ENCODE results near the gene C2CD5. TPM values are rescaled to one million over a fixed set of nuclear protein-coding genes. Genes with fewer than 3 reads are reported as not detected.
A peak's percentile ranks its signal among the peaks of the same experiment; 100 is the strongest.

The C2CD5 gene
- total and polyA plus RNA-seq, 10 donors = 21.2 to 76.3 (median 46.9) TPM

- DNase-seq = no peak
- H3K9me3 ChIP-seq = no peaks in the 10 kb centered on the region
- no peaks in the 10 kb centered on the region for H3K27me3 ChIP-seq (replicated peaks in 1 of 7)
- no peaks in the 10 kb centered on the region for H3K4me1 ChIP-seq
- no peak overlapping the region for H3K4me3 ChIP-seq
- intact Hi-C loops (cut with DNase I; ENCODE audit: low total_unique reads) = no loop called here
- H3K27ac ChIP-seq = no peak overlapping the region
- TF ChIP-seq CTCF (IDR thresholded peaks at IDR 0.05 in 8 of 11, conservative IDR thresholded peaks at IDR 0.05 in 3 of 11) (no peak), POLR2A (IDR thresholded peaks at IDR 0.05) (no peak), POLR2AphosphoS5 (IDR thresholded peaks at IDR 0.05) (no peak)
- 70 to 87% (median 74%) methylated on average over 4 of the region's 4 CpGs for WGBS, 5 donors
- no peaks in the 10 kb centered on the region for H3K36me3 ChIP-seq
These were observed 128.7 kb downstream of the C2CD5 start for GRCh38 chr12:22415342-22416309.

GRCh38 chr12:22414742-22415141 is 129.6 kb downstream of the C2CD5 start:
- H3K27ac ChIP-seq = no peak overlapping the region
- no peaks in the 10 kb centered on the region for H3K36me3 ChIP-seq
- DNase-seq = no peak
- no peaks in the 10 kb centered on the region for H3K4me1 ChIP-seq
- no peaks in the 10 kb centered on the region for H3K9me3 ChIP-seq
- TF ChIP-seq POLR2AphosphoS5 (IDR thresholded peaks at IDR 0.05) = no peak
- no peak for TF ChIP-seq POLR2A (IDR thresholded peaks at IDR 0.05)
- TF ChIP-seq CTCF (IDR thresholded peaks at IDR 0.05 in 8 of 11, conservative IDR thresholded peaks at IDR 0.05 in 3 of 11) = no peak
- no peaks in the 10 kb centered on the region for H3K27me3 ChIP-seq (replicated peaks in 1 of 7)
- WGBS, 5 donors = 78 to 90% (median 84%) methylated on average over 2 of the region's 2 CpGs
- intact Hi-C loops (cut with DNase I; ENCODE audit: low total_unique reads) = no loop called here
- no peak overlapping the region for H3K4me3 ChIP-seq

GRCh38 chr12:22413592-22413991 is 130.8 kb downstream of the C2CD5 start:
- WGBS, 5 donors = 83 to 91% (median 89%) methylated on average over 3 of the region's 3 CpGs
- intact Hi-C loops (cut with DNase I; ENCODE audit: low total_unique reads) = no loop called here
- TF ChIP-seq POLR2A (IDR thresholded peaks at IDR 0.05) (no peak), POLR2AphosphoS5 (IDR thresholded peaks at IDR 0.05) (no peak), CTCF (IDR thresholded peaks at IDR 0.05 in 8 of 11, conservative IDR thresholded peaks at IDR 0.05 in 3 of 11) (no peak)

GRCh38 chr12:22412581-22412980 is 131.8 kb downstream of the C2CD5 start:
- peaks cover 0 to 11% (median 0%) of the 10 kb centered on the region in 6 donors for H3K4me1 ChIP-seq
- no peak for DNase-seq
- peak overlapping the region in 1 of 8 donors; percentile 23 for H3K27ac ChIP-seq
- no peak overlapping the region for H3K4me3 ChIP-seq
- TF ChIP-seq POLR2AphosphoS5 (IDR thresholded peaks at IDR 0.05) = no peak
- TF ChIP-seq CTCF (IDR thresholded peaks at IDR 0.05 in 8 of 11, conservative IDR thresholded peaks at IDR 0.05 in 3 of 11) = no peak
- TF ChIP-seq POLR2A (IDR thresholded peaks at IDR 0.05) = no peak
- H3K9me3 ChIP-seq = no peaks in the 10 kb centered on the region
- intact Hi-C loops (cut with DNase I; ENCODE audit: low total_unique reads) = no loop called here
- 81 to 92% (median 90%) methylated on average over 3 of the region's 3 CpGs for WGBS, 5 donors
- no peaks in the 10 kb centered on the region for H3K36me3 ChIP-seq
- no peaks in the 10 kb centered on the region for H3K27me3 ChIP-seq (replicated peaks in 1 of 7)

More at GRCh38 chr12:22413592-22413991, 130.8 kb downstream of the C2CD5 start:
- DNase-seq = no peak
- Histone ChIP-seq H3K36me3 (no peaks in the 10 kb centered on the region), H3K4me3 (no peak overlapping the region), H3K4me1 (peaks cover 0 to 6% (median 0%) of the 10 kb centered on the region in 6 donors), H3K27ac (peak overlapping the region in 1 of 8 donors; percentile 6), H3K9me3 (no peaks in the 10 kb centered on the region), H3K27me3 (replicated peaks in 1 of 7) (no peaks in the 10 kb centered on the region)

All from spleen (tissue), 11 donors.